H1 (cell line): Measurements from ENCODE around the gene POLN. TPM values are rescaled to one million over a fixed set of nuclear protein-coding genes. Genes with fewer than 3 reads are reported as not detected.

Source experiments
- CTCF ChIA-PET: fragments of 300-600 bp; sonication (Branson Sonifier 250); formaldehyde crosslinking; loops from one replicate; lab custom pipeline; 2021; ENCODE audit not compliant: partially characterized antibody; lab: Charles Lee
- POLR2A ChIA-PET: fragments of 300-600 bp; sonication (Branson Sonifier 250); formaldehyde crosslinking; loops from one replicate; lab custom pipeline; 2021; ENCODE audit warnings: inconsistent platforms; ENCODE audit not compliant: partially characterized antibody; lab: Charles Lee
- DNase-seq, 2 experiments: peaks; one replicate each; pipeline versions ENCODE4 v3.0.0 to v3.0.0-alpha.2; 2010 to 2022; ENCODE audit warnings: low spot score in 2 of 2, low read depth in 1 of 2, mixed read lengths in 1 of 2
- FAIRE-seq: peaks from 2 replicates; lab custom pipeline; 2011; peaks lifted over from hg19 to GRCh38; lab: Jason Lieb, UNC
- H2AFZ ChIP-seq: 2 replicates; pipeline ENCODE4 v1.8.1; 2012; ENCODE audit warnings: low read length, inconsistent platforms
- H2AK5ac ChIP-seq: 2 replicates; pipeline ENCODE4 v1.6.1; 2013; ENCODE audit warnings: low read depth, low read length
- H2BK120ac ChIP-seq: replicated peaks from 2 replicates; pipeline ENCODE3; 2013; ENCODE audit warnings: low read depth, low read length, inconsistent platforms
- H2BK12ac ChIP-seq: 2 replicates; pipeline ENCODE4 v1.6.1; 2013; ENCODE audit warnings: low read depth, low read length
- H2BK15ac ChIP-seq: 2 replicates; pipeline ENCODE4 v1.6.1; 2013; ENCODE audit warnings: low read length
- H2BK20ac ChIP-seq: 2 replicates; pipeline ENCODE4 v1.6.1; 2013; ENCODE audit warnings: low read length
- H2BK5ac ChIP-seq: 2 replicates; pipeline ENCODE4 v1.6.1; 2013; ENCODE audit warnings: low read depth, low read length
- H3K14ac ChIP-seq: 2 replicates; pipeline ENCODE4 v1.6.1; 2013; ENCODE audit warnings: inconsistent platforms; ENCODE audit not compliant: insufficient read length
- H3K18ac ChIP-seq: 2 replicates; pipeline ENCODE4 v1.6.1; 2013; ENCODE audit warnings: low read length; ENCODE audit errors: extremely low read depth
- H3K23ac ChIP-seq: 2 replicates; pipeline ENCODE4 v1.6.1; 2013; ENCODE audit warnings: inconsistent platforms; ENCODE audit not compliant: insufficient read length
- H3K23me2 ChIP-seq: 2 replicates; pipeline ENCODE4 v1.6.1; 2013; ENCODE audit warnings: low read depth, low read length
- H3K27ac ChIP-seq: 2 replicates; pipeline ENCODE4 v1.6.1; 2011; ENCODE audit warnings: low read depth, low read length, inconsistent platforms
- H3K27me3 ChIP-seq, 4 experiments: replicated peaks in 1 of 4; 1 replicate in 1 of 4; 2 replicates in 3 of 4; pipeline versions ENCODE4 v1.6.1 to v1.8.1; 2011 to 2013; ENCODE audit warnings: low read length in 3 of 4, mild to moderate bottlenecking in 3 of 4, inconsistent platforms in 2 of 4, mixed read lengths in 2 of 4, moderate library complexity in 1 of 4; ENCODE audit not compliant: control insufficient read depth in 3 of 4, insufficient read depth in 3 of 4; ENCODE audit errors: extremely low read depth in 1 of 4
- H3K36me3 ChIP-seq, 4 experiments: 2 replicates each; pipeline versions ENCODE4 v1.6.1 to v1.8.1; 2011 to 2013; ENCODE audit warnings: mild to moderate bottlenecking in 4 of 4, low read length in 3 of 4, moderate library complexity in 2 of 4, control low read depth in 1 of 4, inconsistent platforms in 1 of 4; ENCODE audit not compliant: insufficient read depth in 4 of 4, control insufficient read depth in 2 of 4
- H3K4ac ChIP-seq: replicated peaks from 2 replicates; pipeline ENCODE3; 2013; ENCODE audit warnings: low read length, low read depth, mixed read lengths, inconsistent platforms; ENCODE audit not compliant: insufficient read length
- H3K4me1 ChIP-seq, 4 experiments: replicated peaks in 1 of 4; 1 replicate in 1 of 4; 2 replicates in 3 of 4; pipeline versions ENCODE4 v1.6.1 to v1.8.1; 2011 to 2013; ENCODE audit warnings: low read length in 3 of 4, inconsistent platforms in 2 of 4, mixed read lengths in 1 of 4; ENCODE audit not compliant: insufficient read depth in 4 of 4, control insufficient read depth in 3 of 4
- H3K4me2 ChIP-seq, 2 experiments: 2 replicates each; pipeline versions ENCODE4 v1.6.1 to v1.8.1; 2011 to 2013; ENCODE audit warnings: low read depth in 2 of 2, low read length in 2 of 2, control low read depth in 1 of 2, inconsistent platforms in 1 of 2, mild to moderate bottlenecking in 1 of 2; ENCODE audit not compliant: insufficient read depth in 1 of 2
- H3K4me3 ChIP-seq, 4 experiments: fragments of 200-600, 300-600 bp in 1 of 4; sonication (generic), shearing (Covaris generic), sonication (Bioruptor Twin) in 1 of 4; 2 replicates each; pipeline versions ENCODE4 v1.5.1 to v1.8.1; 2011 to 2016; ENCODE audit warnings: low read length in 4 of 4, low read depth in 3 of 4, control low read depth in 2 of 4, inconsistent platforms in 2 of 4, mild to moderate bottlenecking in 2 of 4, mixed read lengths in 1 of 4, moderate library complexity in 1 of 4; ENCODE audit not compliant: insufficient read depth in 2 of 4; ENCODE audit errors: extremely low read depth in 1 of 4
- H3K56ac ChIP-seq: replicated peaks from 2 replicates; pipeline ENCODE3; 2013; ENCODE audit warnings: low read depth, mild to moderate bottlenecking, mixed read lengths, low read length, inconsistent platforms; ENCODE audit not compliant: insufficient read length
- H3K79me1 ChIP-seq: 2 replicates; pipeline ENCODE4 v1.6.1; 2013; ENCODE audit warnings: low read depth, low read length, control low read depth
- H3K79me2 ChIP-seq, 2 experiments: 2 replicates each; pipeline versions ENCODE4 v1.6.1 to v1.8.1; 2012 to 2013; ENCODE audit warnings: low read length in 2 of 2, mild to moderate bottlenecking in 2 of 2, inconsistent platforms in 1 of 2; ENCODE audit not compliant: insufficient read depth in 2 of 2, control insufficient read depth in 1 of 2
- H3K9ac ChIP-seq, 4 experiments: replicated peaks in 1 of 4; 1 replicate in 1 of 4; 2 replicates in 3 of 4; pipeline versions ENCODE4 v1.6.1 to v1.8.1; 2011 to 2013; ENCODE audit warnings: low read depth in 3 of 4, low read length in 3 of 4, control low read depth in 2 of 4, mild to moderate bottlenecking in 2 of 4, moderate library complexity in 2 of 4, inconsistent platforms in 1 of 4; ENCODE audit errors: extremely low read depth in 1 of 4
- H3K9me3 ChIP-seq, 2 experiments: 2 replicates each; pipeline versions ENCODE4 v1.6.1 to v1.8.1; 2012 to 2013; ENCODE audit warnings: mild to moderate bottlenecking in 2 of 2, moderate library complexity in 2 of 2, control low read depth in 1 of 2, inconsistent platforms in 1 of 2, low read depth in 1 of 2, low read length in 1 of 2, mixed read lengths in 1 of 2; ENCODE audit not compliant: insufficient read depth in 2 of 2
- H4K20me1 ChIP-seq, 2 experiments: replicated peaks in 1 of 2; 2 replicates each; pipeline versions ENCODE3 to v1.8.1; 2011 to 2013; ENCODE audit warnings: inconsistent platforms in 2 of 2, low read length in 2 of 2, mild to moderate bottlenecking in 1 of 2; ENCODE audit not compliant: insufficient read depth in 2 of 2, control insufficient read depth in 1 of 2
- H4K5ac ChIP-seq: 2 replicates; pipeline ENCODE4 v1.6.1; 2013; ENCODE audit warnings: low read length, low read depth, mixed read lengths, inconsistent platforms; ENCODE audit not compliant: insufficient read length
- H4K8ac ChIP-seq: 2 replicates; pipeline ENCODE4 v1.8.0; 2013; ENCODE audit warnings: mild to moderate bottlenecking, moderate library complexity, low read length, inconsistent platforms; ENCODE audit not compliant: insufficient read depth; ENCODE audit errors: extremely low read depth
- H4K91ac ChIP-seq: replicated peaks from 2 replicates; pipeline ENCODE3; 2013; ENCODE audit warnings: low read length, mixed read lengths, inconsistent platforms; ENCODE audit not compliant: insufficient read length
- FOSL1 ChIP-seq: IDR thresholded peaks from 2 replicates; pipeline ENCODE4 v1.6.1; 2011; ENCODE audit warnings: mild to moderate bottlenecking, low read depth, low read length, moderate library complexity; ENCODE audit not compliant: insufficient read depth
- GABPA ChIP-seq: IDR thresholded peaks from 2 replicates; pipeline ENCODE4 v1.6.1; 2011; ENCODE audit warnings: mild to moderate bottlenecking, low read length, moderate library complexity, borderline replicate concordance; ENCODE audit not compliant: insufficient read depth
- polyA plus RNA-seq, 7 experiments: library from polyadenylated mRNA; depleted of rRNA in 3 of 7; stranded (reverse) in 5 of 7; unstranded in 2 of 7; fragments of >200 nt in 5 of 7; fragments of 200-250 nt in 2 of 7; gene quantifications; 1 replicate in 5 of 7; 2 replicates in 1 of 7; 4 replicates in 1 of 7; pipeline versions ENCODE4 v1.2.1 to v1.2.3, GENCODE V29; 2011 to 2013; ENCODE audit warnings: missing spikeins in 2 of 7, mixed read lengths in 2 of 7
- total RNA-seq: library from RNA; stranded (reverse); fragmentation: NEBNext Ultra II Directional; extraction: Animal tissue kit (Norgen Biotek cat#: 25700); gene quantifications from 2 replicates; pipeline ENCODE4 v1.2.1, GENCODE V29; 2021
- TF ChIP-seq, protein P1 (sequence below): IDR thresholded peaks from 2 replicates; pipeline ENCODE4 v1.6.1; 2012; ENCODE audit warnings: low read length, inconsistent platforms

POLN gene
- total and polyA plus RNA-seq, 2 of the 8 experiments (the other 6 are each of a cell fraction or from before 2014, with no cell fraction given), result 0.98 to 1.5 TPM

DNA sequence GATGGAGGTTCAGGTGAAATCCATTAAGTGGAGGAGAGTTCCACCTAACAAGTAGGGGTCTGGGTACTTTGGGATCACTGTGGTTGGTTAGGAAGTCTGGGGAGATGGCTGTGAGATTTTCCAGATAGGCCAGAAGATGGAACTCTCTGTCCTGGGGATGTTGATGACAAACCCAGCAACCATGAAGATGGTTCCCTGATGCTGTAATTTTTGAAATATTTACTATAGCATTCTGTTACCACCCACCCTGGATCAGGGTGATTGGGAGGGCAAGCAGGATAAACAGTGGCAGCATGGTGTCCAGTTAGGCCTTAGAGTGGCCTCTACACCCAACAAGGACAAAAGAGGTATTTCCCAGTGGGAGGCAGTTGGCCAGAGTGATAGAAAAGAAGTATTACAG is 217.2 kb downstream of the POLN start:
- Histone ChIP-seq H2BK120ac (no peak overlapping the region), H3K27ac (no peak overlapping the region), H3K4me2 (no peak overlapping the region), H3K14ac (no peak overlapping the region), H2BK5ac (no peak overlapping the region), H2AFZ (no peak overlapping the region), H3K79me2 (no peaks in the 10 kb centered on the region), H3K18ac (no peak overlapping the region), H2BK15ac (no peak overlapping the region)
- CTCF ChIA-PET, result no interaction called here
- TF ChIP-seq FOSL1, result no peak
- TF ChIP-seq GABPA, result no peak
- TF ChIP-seq, protein P1, sequence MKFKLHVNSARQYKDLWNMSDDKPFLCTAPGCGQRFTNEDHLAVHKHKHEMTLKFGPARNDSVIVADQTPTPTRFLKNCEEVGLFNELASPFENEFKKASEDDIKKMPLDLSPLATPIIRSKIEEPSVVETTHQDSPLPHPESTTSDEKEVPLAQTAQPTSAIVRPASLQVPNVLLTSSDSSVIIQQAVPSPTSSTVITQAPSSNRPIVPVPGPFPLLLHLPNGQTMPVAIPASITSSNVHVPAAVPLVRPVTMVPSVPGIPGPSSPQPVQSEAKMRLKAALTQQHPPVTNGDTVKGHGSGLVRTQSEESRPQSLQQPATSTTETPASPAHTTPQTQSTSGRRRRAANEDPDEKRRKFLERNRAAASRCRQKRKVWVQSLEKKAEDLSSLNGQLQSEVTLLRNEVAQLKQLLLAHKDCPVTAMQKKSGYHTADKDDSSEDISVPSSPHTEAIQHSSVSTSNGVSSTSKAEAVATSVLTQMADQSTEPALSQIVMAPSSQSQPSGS, result no peak
- TF ChIP-seq, all 59 proteins: peak for 0
- H3K4ac ChIP-seq, result no peak overlapping the region
- H3K27me3 ChIP-seq, result peaks cover 0 to 2% (median 1%) of the 10 kb centered on the region in 4 experiments; a peak in 1 of 7 replicates
- no peak overlapping the region for H4K8ac ChIP-seq
- POLR2A ChIA-PET, result no interaction called here
- DNase-seq (no peak), FAIRE-seq (no peak)
- no peak overlapping the region for H4K5ac ChIP-seq
- no peaks in the 10 kb centered on the region for H3K36me3 ChIP-seq
- no peak overlapping the region for H4K91ac ChIP-seq
- peaks cover 6 to 7% of the 10 kb centered on the region in 2 experiments; a peak in 1 of 4 replicates for H3K9me3 ChIP-seq
- no peak overlapping the region for H3K56ac ChIP-seq
- no peak overlapping the region for H3K4me3 ChIP-seq
- H2BK20ac ChIP-seq, result no peak overlapping the region
- H3K4me1 ChIP-seq, result peaks cover 0 to 4% (median 0%) of the 10 kb centered on the region in 4 experiments; a peak in 1 of 7 replicates
- H3K9ac ChIP-seq, result no peak overlapping the region
- H3K23me2 ChIP-seq, result no peaks in the 10 kb centered on the region
- H4K20me1 ChIP-seq, result no peaks in the 10 kb centered on the region
- H2AK5ac ChIP-seq, result no peak overlapping the region
- no peak overlapping the region for H3K23ac ChIP-seq
- H2BK12ac ChIP-seq, result no peak overlapping the region
- no peaks in the 10 kb centered on the region for H3K79me1 ChIP-seq
